HCT116 (cell line): ENCODE measurements around the gene FOXP1.

Source experiments
- EGR1 ChIP-seq: IDR thresholded peaks from 2 replicates; pipeline ENCODE4 v1.6.1; 2012; ENCODE audit warnings: low read depth
- ELF1 ChIP-seq: IDR thresholded peaks from 2 replicates; pipeline ENCODE4 v1.6.1; 2012; ENCODE audit warnings: low read depth, borderline replicate concordance
- EZH2 ChIP-seq: fragments of 200-600 bp; sonication (generic); IDR thresholded peaks from 2 replicates; pipeline ENCODE4 v1.6.1; 2017; ENCODE audit warnings: antibody characterized with exemption, mixed run types
- EZH2phosphoT487 ChIP-seq: fragments of 200-600 bp; IDR thresholded peaks from 2 replicates; pipeline ENCODE4 v1.6.1; 2018; ENCODE audit warnings: antibody characterized with exemption, borderline replicate concordance
- POLR2A ChIP-seq: IDR thresholded peaks from 2 replicates; pipeline ENCODE4 v1.7.0; 2011; ENCODE audit warnings: borderline replicate concordance; ENCODE audit not compliant: insufficient read depth, insufficient read length; ENCODE audit errors: extremely low read depth
- RAD21 ChIP-seq: IDR thresholded peaks from 2 replicates; pipeline ENCODE4 v1.6.1; 2012; ENCODE audit warnings: low read depth, mild to moderate bottlenecking
- ZNF274 ChIP-seq: fragments of 200-500 bp; sonication (Bioruptor generic); IDR thresholded peaks from 2 replicates; pipeline ENCODE4 v1.6.1; 2014; ENCODE audit warnings: mild to moderate bottlenecking, low read depth, low read length, inconsistent platforms
- TF ChIP-seq, protein P1 (sequence below), 3 experiments: fragments of 200-600 bp in 1 of 3; sonication (generic) in 1 of 3; IDR thresholded peaks in 2 of 3; conservative IDR thresholded peaks in 1 of 3; 2 replicates each; pipeline ENCODE4 v1.5.1; 2012 to 2017; ENCODE audit warnings: low read depth in 2 of 3, low read length in 2 of 3, antibody characterized with exemption in 1 of 3, borderline replicate concordance in 1 of 3, control low read depth in 1 of 3, mild to moderate bottlenecking in 1 of 3, mixed read lengths in 1 of 3, mixed run types in 1 of 3, moderate library complexity in 1 of 3; ENCODE audit not compliant: insufficient read depth in 1 of 3
- TF ChIP-seq, protein P2 (sequence below): IDR thresholded peaks from 2 replicates; pipeline ENCODE4 v1.6.1; 2012

DNA sequence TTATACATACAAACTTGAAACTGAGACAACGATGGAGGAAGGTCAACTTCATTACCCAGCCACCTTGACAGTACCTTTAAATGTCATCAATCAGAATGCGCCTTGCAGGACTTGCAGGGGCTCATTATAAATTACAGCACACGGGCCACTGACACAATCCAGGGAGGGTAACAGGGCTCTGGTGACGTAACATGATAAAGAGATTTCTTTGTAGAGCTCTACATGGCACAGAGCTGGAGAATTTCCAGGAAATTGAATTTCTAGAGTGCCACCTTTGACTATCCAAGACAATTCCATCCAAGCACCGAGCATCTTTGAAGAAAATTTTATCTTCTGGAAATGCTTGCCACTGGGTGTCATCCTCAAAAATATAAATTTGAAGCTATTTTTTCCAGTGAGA lies 486.0 kb downstream of the FOXP1 start:
- TF ChIP-seq, protein P1, sequence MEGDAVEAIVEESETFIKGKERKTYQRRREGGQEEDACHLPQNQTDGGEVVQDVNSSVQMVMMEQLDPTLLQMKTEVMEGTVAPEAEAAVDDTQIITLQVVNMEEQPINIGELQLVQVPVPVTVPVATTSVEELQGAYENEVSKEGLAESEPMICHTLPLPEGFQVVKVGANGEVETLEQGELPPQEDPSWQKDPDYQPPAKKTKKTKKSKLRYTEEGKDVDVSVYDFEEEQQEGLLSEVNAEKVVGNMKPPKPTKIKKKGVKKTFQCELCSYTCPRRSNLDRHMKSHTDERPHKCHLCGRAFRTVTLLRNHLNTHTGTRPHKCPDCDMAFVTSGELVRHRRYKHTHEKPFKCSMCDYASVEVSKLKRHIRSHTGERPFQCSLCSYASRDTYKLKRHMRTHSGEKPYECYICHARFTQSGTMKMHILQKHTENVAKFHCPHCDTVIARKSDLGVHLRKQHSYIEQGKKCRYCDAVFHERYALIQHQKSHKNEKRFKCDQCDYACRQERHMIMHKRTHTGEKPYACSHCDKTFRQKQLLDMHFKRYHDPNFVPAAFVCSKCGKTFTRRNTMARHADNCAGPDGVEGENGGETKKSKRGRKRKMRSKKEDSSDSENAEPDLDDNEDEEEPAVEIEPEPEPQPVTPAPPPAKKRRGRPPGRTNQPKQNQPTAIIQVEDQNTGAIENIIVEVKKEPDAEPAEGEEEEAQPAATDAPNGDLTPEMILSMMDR (IDR thresholded peaks at IDR 0.05 in 2 of 3, conservative IDR thresholded peaks at IDR 0.05 in 1 of 3; ENCODE audit: borderline replicate concordance in 1 of 3, insufficient read depth in 1 of 3, low read depth in 2 of 3, low read length in 2 of 3): no peak
- TF ChIP-seq RAD21: no peak
- TF ChIP-seq ZNF274: no peak
- TF ChIP-seq, protein P2, sequence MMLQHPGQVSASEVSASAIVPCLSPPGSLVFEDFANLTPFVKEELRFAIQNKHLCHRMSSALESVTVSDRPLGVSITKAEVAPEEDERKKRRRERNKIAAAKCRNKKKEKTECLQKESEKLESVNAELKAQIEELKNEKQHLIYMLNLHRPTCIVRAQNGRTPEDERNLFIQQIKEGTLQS: no peak
- TF ChIP-seq ELF1: no peak
- no peak for TF ChIP-seq EZH2
- TF ChIP-seq POLR2A: no peak
- TF ChIP-seq EZH2phosphoT487: no peak
- no peak for TF ChIP-seq EGR1
